ENCODE measurements around the gene ABHD6. TPM values are rescaled to one million over a fixed set of nuclear protein-coding genes. Genes with fewer than 3 reads are reported as not detected.
"Not testable (repeated sequence)": the region's sequence is repeated elsewhere in the genome, so short reads cannot be mapped to it uniquely, and the experiment has no call there.

Gene ABHD6
- total RNA-seq, 1 experiment from 2014 or later, result 2.2 TPM

GRCh38 chr3:58223855-58224254 lies 13.7 kb upstream of the ABHD6 start:
- no peak overlapping the region for H4K5ac ChIP-seq (ENCODE audit: insufficient read length, low read depth, low read length)
- H3K4me2 ChIP-seq (ENCODE audit: insufficient read depth, insufficient read length, low read length), result no peak overlapping the region
- no CpG with 5 or more reads among the region's 4 CpGs for WGBS (ENCODE audit: extremely low coverage, insufficient read length, low lambda C conversion rate)
- H2BK20ac ChIP-seq (ENCODE audit: low read depth, low read length, poor library complexity, severe bottlenecking), result no peak overlapping the region
- H2BK12ac ChIP-seq (ENCODE audit: insufficient read length, low read depth, low read length), result no peak overlapping the region
- H3K9ac ChIP-seq (ENCODE audit: extremely low read depth, insufficient read length, low read length), result no peak overlapping the region
- no peak overlapping the region for H3T11ph ChIP-seq (ENCODE audit: low read length)
- no peak overlapping the region for H4K8ac ChIP-seq (replicated peaks; ENCODE audit: insufficient read length, low read depth, low read length)
- Mint-ChIP-seq H3K27me3 (ENCODE audit: low read depth) (peaks cover 28% of the 10 kb centered on the region), H3K27ac (no peak overlapping the region), H3K36me3 (ENCODE audit: insufficient read depth in 1 of 3, low read depth in 3 of 3) (no peaks in the 10 kb centered on the region), H3K4me1 (peaks cover 5 to 6% of the 10 kb centered on the region in 2 experiments), H3K9me3 (no peaks in the 10 kb centered on the region), H3K4me3 (no peak overlapping the region)
- H2BK15ac ChIP-seq (ENCODE audit: low read depth, low read length), result no peak overlapping the region
- no peaks in the 10 kb centered on the region for H3K79me1 ChIP-seq (ENCODE audit: insufficient read depth, low read depth, low read length, poor library complexity, severe bottlenecking)
- H2AFZ ChIP-seq (ENCODE audit: low read length), result no peak overlapping the region
- H3K27ac ChIP-seq (ENCODE audit: insufficient read length, low read depth, low read length), result no peak overlapping the region
- H3K4me1 ChIP-seq (ENCODE audit: insufficient read depth, low read length), result no peaks in the 10 kb centered on the region
- no peak for DNase-seq
- no peak overlapping the region for H3K23ac ChIP-seq (ENCODE audit: insufficient read length, low read depth, low read length)
- no peak overlapping the region for H2BK120ac ChIP-seq (ENCODE audit: low read depth, low read length, poor library complexity, severe bottlenecking)
- no peaks in the 10 kb centered on the region for H3K27me3 ChIP-seq (ENCODE audit: insufficient read depth, low read length)
- H3K18ac ChIP-seq (ENCODE audit: insufficient read length, low read depth, low read length), result no peak overlapping the region
- no peak overlapping the region for H3K14ac ChIP-seq (ENCODE audit: insufficient read depth, low read length)
- H3K9me3 ChIP-seq (ENCODE audit: control insufficient read depth, low read depth, low read length), result no peaks in the 10 kb centered on the region
- TF ChIP-seq CTCF (conservative IDR thresholded peaks at IDR 0.05), result no peak
- H2AK5ac ChIP-seq (ENCODE audit: insufficient read length, low read length), result no peak overlapping the region
- no peaks in the 10 kb centered on the region for H4K20me1 ChIP-seq (ENCODE audit: control insufficient read depth, insufficient read depth, insufficient read length)
- no peak overlapping the region for H3K56ac ChIP-seq (ENCODE audit: insufficient read length, low read depth, low read length)
- H4K91ac ChIP-seq (ENCODE audit: insufficient read length, low read depth, low read length), result no peak overlapping the region
- no peaks in the 10 kb centered on the region for H3K23me2 ChIP-seq (ENCODE audit: insufficient read length, low read depth, low read length, poor library complexity, severe bottlenecking)
- H3K4ac ChIP-seq (ENCODE audit: low read depth, low read length), result no peak overlapping the region
- no peaks in the 10 kb centered on the region for H3K79me2 ChIP-seq (ENCODE audit: insufficient read depth, low read length)
- H2BK5ac ChIP-seq (ENCODE audit: insufficient read length, low read length), result no peak overlapping the region

GRCh38 chr3:58227933-58228332 lies 9.7 kb upstream of the ABHD6 start:
- not testable (repeated sequence) for H3K18ac ChIP-seq (ENCODE audit: insufficient read length, low read depth, low read length)
- no CpG with 5 or more reads among the region's 3 CpGs for WGBS (ENCODE audit: extremely low coverage, insufficient read length, low lambda C conversion rate)

More at GRCh38 chr3:58227933-58228332, 9.7 kb upstream of the ABHD6 start:
- not testable (repeated sequence) for H3K36me3 Mint-ChIP-seq (ENCODE audit: insufficient read depth in 1 of 3, low read depth in 3 of 3); H3T11ph ChIP-seq (ENCODE audit: low read length); H3K79me1 ChIP-seq (ENCODE audit: insufficient read depth, low read depth, low read length, poor library complexity, severe bottlenecking); H2BK5ac ChIP-seq (ENCODE audit: insufficient read length, low read length); H2AFZ ChIP-seq (ENCODE audit: low read length); H3K4ac ChIP-seq (ENCODE audit: low read depth, low read length); H2BK15ac ChIP-seq (ENCODE audit: low read depth, low read length); H3K9ac ChIP-seq (ENCODE audit: extremely low read depth, insufficient read length, low read length); H4K5ac ChIP-seq (ENCODE audit: insufficient read length, low read depth, low read length); H2BK12ac ChIP-seq (ENCODE audit: insufficient read length, low read depth, low read length); H3K9me3 Mint-ChIP-seq; H3K4me1 ChIP-seq (ENCODE audit: insufficient read depth, low read length); H3K23me2 ChIP-seq (ENCODE audit: insufficient read length, low read depth, low read length, poor library complexity, severe bottlenecking); H2BK20ac ChIP-seq (ENCODE audit: low read depth, low read length, poor library complexity, severe bottlenecking); H3K9me3 ChIP-seq (ENCODE audit: control insufficient read depth, low read depth, low read length); H4K91ac ChIP-seq (ENCODE audit: insufficient read length, low read depth, low read length); H3K56ac ChIP-seq (ENCODE audit: insufficient read length, low read depth, low read length); H3K27me3 ChIP-seq (ENCODE audit: insufficient read depth, low read length); H3K23ac ChIP-seq (ENCODE audit: insufficient read length, low read depth, low read length); H3K14ac ChIP-seq (ENCODE audit: insufficient read depth, low read length); H3K27ac Mint-ChIP-seq; H2AK5ac ChIP-seq (ENCODE audit: insufficient read length, low read length); H4K20me1 ChIP-seq (ENCODE audit: control insufficient read depth, insufficient read depth, insufficient read length); H3K4me3 Mint-ChIP-seq; H3K79me2 ChIP-seq (ENCODE audit: insufficient read depth, low read length); H3K4me2 ChIP-seq (ENCODE audit: insufficient read depth, insufficient read length, low read length); H3K4me1 Mint-ChIP-seq; H2BK120ac ChIP-seq (ENCODE audit: low read depth, low read length, poor library complexity, severe bottlenecking); DNase-seq; H4K8ac ChIP-seq (replicated peaks; ENCODE audit: insufficient read length, low read depth, low read length); H3K27ac ChIP-seq (ENCODE audit: insufficient read length, low read depth, low read length)
- H3K27me3 Mint-ChIP-seq (ENCODE audit: low read depth), result peaks cover 32% of the 10 kb centered on the region

All from H9 (cell line).